RWPE1 (cell line): ENCODE results near the gene BBS5.
"Not testable (repeated sequence)": the region's sequence is repeated elsewhere in the genome, so short reads cannot be mapped to it uniquely, and the experiment has no call there.

ENCODE experiments used
- CTCF ChIA-PET: fragments of 350-600 bp; sonication (Branson Sonifier 250); formaldehyde crosslinking; extraction: SDS; loops from one replicate; lab custom pipeline; 2021; lab: Yijun Ruan, JAX
- POLR2A ChIA-PET: fragments of 400-600 bp; formaldehyde crosslinking; extraction: SDS; loops from one replicate; lab custom pipeline; 2020; ENCODE audit warnings: antibody characterized with exemption; ENCODE audit not compliant: low non-redundant PET; lab: Yijun Ruan, JAX
- DNase-seq: peaks from one replicate; pipeline ENCODE4 v3.0.0; 2012; ENCODE audit warnings: low spot score
- H3K27ac ChIP-seq: fragments of 450-650 bp; 2 replicates; pipeline ENCODE4 v1.5.1; 2017
- TF ChIP-seq, protein P1 (sequence below): fragments of 450-650 bp; conservative IDR thresholded peaks from 2 replicates; pipeline ENCODE4 v1.5.1; 2017; ENCODE audit warnings: low read depth, mild to moderate bottlenecking

BBS5 gene

DNA sequence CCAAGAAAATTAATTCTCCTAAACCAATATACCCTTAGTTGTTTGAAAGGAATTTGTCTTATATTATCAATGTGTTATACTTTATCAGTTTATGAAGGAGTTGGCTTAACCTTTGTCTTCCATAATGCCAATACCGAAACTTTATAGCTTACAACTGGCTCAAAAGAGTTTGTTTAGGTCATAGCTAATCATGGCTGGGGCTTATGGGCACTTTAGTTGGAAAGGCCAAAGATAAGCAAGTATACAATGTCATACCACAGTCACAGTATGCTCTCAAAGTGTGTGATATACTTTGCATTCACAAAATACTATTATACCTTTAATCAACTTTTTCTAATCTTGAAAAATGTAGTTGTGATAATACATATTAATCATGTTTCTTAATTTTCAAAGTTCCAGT lies 32.5 kb downstream of the BBS5 start:
- ChIA-PET POLR2A (no interaction called here), CTCF (no interaction called here)
- no peak overlapping the region for H3K27ac ChIP-seq
- DNase-seq: no peak
- TF ChIP-seq, protein P1, sequence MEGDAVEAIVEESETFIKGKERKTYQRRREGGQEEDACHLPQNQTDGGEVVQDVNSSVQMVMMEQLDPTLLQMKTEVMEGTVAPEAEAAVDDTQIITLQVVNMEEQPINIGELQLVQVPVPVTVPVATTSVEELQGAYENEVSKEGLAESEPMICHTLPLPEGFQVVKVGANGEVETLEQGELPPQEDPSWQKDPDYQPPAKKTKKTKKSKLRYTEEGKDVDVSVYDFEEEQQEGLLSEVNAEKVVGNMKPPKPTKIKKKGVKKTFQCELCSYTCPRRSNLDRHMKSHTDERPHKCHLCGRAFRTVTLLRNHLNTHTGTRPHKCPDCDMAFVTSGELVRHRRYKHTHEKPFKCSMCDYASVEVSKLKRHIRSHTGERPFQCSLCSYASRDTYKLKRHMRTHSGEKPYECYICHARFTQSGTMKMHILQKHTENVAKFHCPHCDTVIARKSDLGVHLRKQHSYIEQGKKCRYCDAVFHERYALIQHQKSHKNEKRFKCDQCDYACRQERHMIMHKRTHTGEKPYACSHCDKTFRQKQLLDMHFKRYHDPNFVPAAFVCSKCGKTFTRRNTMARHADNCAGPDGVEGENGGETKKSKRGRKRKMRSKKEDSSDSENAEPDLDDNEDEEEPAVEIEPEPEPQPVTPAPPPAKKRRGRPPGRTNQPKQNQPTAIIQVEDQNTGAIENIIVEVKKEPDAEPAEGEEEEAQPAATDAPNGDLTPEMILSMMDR: no peak

DNA sequence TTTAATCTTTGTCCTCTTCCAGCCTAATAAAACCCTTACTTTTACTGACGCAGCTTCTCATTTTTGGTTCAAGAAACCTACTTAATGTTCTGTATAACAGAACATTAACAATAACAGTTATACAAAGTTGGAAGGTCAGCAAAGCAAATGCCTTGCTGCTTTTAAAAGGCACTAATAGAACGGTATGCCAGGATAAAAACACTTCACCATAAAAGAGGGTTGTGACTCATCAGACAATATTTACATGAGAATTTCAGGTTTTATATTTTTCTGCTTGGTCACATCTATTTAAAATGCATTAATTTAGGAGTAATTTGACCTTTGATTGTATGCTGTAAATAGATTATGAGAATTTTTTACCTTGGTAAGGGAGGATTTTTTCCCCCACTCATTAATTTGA lies 33.2 kb downstream of the BBS5 start:
- no peak for DNase-seq
- H3K27ac ChIP-seq: no peak overlapping the region
- TF ChIP-seq, protein P1: no peak
- POLR2A ChIA-PET: no interaction called here
- CTCF ChIA-PET: no interaction called here

DNA sequence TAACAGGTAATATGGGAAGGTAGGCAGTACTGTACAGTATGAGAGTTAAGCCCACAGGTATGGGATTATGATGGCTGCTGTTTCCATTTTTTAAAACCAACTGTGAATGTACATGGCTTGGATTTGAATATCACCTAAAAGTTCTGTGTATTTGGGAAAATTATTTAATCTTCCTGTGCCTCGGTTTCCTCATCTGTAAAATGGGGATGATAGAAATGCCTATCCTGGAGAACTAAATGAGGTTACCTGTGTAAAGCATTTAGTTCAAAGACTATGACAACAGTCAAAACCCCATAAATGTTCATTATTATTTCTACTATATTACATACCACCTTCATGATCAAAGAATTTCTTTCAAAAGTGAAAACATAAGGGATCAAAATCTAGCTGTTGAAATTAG lies 33.8 kb downstream of the BBS5 start:
- CTCF ChIA-PET: no interaction called here
- POLR2A ChIA-PET: no interaction called here
- DNase-seq: no peak
- TF ChIP-seq, protein P1: no peak
- no peak overlapping the region for H3K27ac ChIP-seq

DNA sequence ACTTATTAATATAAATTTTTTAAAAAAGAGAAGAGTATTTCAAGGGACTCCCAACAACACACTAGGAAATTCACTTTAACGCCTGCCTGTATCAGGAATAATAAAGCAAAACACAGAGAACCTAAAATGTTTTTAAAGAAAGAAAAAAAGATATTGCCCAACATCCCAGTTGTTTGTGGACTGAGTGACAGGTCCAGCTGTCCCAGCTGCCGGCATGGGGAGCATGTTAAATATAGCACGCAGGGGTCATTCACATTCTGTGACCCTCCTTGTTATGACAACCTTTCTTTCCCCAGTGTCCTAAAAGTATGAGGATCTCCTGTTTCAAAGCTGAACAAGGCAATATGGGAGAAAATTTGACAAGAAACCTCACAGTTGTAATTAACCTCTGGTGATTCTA lies 34.6 kb downstream of the BBS5 start:
- ChIA-PET CTCF (interaction anchor here (0.7 kb wide), 1 partner anchor 98 kb away, joined by 3 read pairs; no protein-coding TSS in a partner anchor), POLR2A (no interaction called here)
- no peak overlapping the region for H3K27ac ChIP-seq
- TF ChIP-seq, protein P1: no peak
- DNase-seq: no peak

DNA sequence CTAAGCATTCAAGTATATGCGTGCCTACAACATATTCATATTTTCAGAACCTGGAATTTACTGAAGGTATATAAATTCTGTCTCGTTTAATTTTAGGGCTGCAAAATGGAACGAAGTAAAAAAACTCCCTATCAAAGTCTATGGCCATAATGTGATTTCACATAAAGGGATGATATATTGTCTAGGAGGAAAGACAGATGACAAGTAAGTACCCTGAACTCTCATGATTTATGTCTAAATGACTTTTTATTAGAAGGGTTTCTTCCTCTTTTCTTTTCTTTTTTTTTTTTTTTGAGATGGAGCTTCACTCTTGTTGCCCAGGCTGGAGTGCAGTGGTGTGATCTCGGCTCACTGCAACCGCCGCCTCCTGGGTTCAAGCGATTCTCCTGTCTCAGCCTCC lies 35.5 kb downstream of the BBS5 start:
- DNase-seq, H3K27ac ChIP-seq, POLR2A ChIA-PET: not testable (repeated sequence)
- CTCF ChIA-PET: interaction anchor here (0.6 to 0.7 kb wide), 2 partner anchors 97 to 173 kb away, joined by 3 read pairs; no protein-coding TSS in a partner anchor

DNA sequence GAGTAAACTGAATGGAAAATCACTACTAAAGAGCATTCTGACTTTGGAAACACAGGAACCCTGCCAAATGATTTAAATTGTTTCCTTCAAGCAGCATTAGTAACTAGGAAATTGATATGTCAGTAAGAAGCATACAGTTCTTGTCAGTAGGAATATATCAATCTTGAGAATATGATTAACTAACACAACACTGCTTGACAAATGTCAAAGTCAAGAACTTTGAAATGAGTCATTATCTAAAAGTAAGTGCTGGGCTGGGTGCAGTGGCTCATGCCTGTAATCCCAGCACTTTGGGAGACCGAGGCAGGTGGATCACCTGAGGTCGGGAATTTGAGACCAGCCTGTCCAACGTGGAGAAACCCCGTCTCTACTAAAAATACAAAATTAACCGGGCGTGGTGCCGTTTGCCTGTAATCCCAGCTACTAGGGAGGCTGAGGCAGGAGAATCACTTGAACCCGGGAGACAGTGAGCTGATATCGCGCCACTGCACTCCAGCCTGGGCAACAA lies 37.2 kb downstream of the BBS5 start:
- H3K27ac ChIP-seq, DNase-seq, POLR2A ChIA-PET, CTCF ChIA-PET: not testable (repeated sequence)

DNA sequence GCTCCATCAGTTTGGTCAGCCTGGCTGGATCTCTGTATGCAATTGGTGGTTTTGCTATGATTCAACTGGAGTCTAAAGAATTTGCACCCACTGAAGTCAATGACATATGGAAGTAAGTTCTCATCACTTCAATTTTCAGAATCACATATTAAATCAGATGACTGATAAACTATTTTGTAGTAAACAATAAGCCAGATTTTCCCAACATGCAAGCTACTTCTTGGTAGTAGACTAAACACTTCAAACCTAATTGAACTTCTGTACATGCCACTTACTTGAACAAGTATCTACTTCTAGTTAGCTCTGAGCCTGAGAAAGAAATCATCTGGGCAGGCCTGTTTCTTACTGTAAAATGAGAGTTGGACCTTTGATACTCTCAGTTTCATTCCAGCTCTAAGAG lies 41.6 kb downstream of the BBS5 start:
- DNase-seq: no peak
- TF ChIP-seq, protein P1: no peak
- no peak overlapping the region for H3K27ac ChIP-seq
- CTCF ChIA-PET: no interaction called here
- POLR2A ChIA-PET: interaction anchor here (0.7 kb wide), 1 partner anchor 1415 kb away, joined by 3 read pairs; no protein-coding TSS in a partner anchor

DNA sequence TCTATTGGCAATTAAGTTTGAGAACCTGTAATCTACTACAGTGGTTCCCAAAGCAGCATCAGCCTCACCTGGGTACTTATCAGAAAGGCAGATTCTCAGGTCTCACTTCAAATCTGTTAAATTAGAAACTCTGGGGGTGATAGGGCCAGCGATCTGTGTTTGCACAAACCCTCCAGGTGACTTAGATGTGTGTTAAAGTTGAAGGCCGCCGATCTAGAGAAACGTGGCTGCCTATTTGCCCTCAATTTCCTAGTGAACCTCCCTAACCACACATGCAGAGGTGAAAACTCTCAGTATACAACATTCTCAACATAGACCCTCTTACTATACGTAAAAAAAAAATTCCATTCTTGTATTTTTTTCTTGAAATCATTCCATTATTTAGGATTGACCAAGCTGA lies 44.4 kb downstream of the BBS5 start:
- ChIA-PET POLR2A (interaction anchor here (0.6 kb wide), 1 partner anchor 1082 kb away, joined by 3 read pairs; no protein-coding TSS in a partner anchor), CTCF (interaction anchor here (0.6 to 0.8 kb wide), 2 partner anchors 17 to 91 kb away, joined by 3 to 4 read pairs; no protein-coding TSS in a partner anchor)
- TF ChIP-seq, protein P1: no peak
- no peak overlapping the region for H3K27ac ChIP-seq
- DNase-seq: no peak
